B cell (primary cell): ENCODE results near the gene DKK2. TPM values are rescaled to one million over a fixed set of nuclear protein-coding genes. Genes with fewer than 3 reads are reported as not detected.

ENCODE experiments used
- ATAC-seq: fragments of 200-7000 bp; cut with Tn5 transposase; one replicate; pipeline ENCODE4 v1.10.0; 2021; ENCODE audit warnings: low read depth, mild to moderate bottlenecking, moderate number of reproducible peaks, moderate library complexity
- CTCF ChIA-PET: fragments of 350-600 bp; sonication (Branson Sonifier 250); formaldehyde crosslinking; loops from one replicate; lab custom pipeline; 2021; ENCODE audit warnings: antibody characterized with exemption, inconsistent platforms; lab: Charles Lee
- POLR2A ChIA-PET: fragments of 350-600 bp; sonication (Branson Sonifier 250); formaldehyde crosslinking; loops from one replicate; lab custom pipeline; 2021; ENCODE audit warnings: antibody characterized with exemption; lab: Charles Lee
- DNase-seq: peaks from one replicate; pipeline ENCODE4 v3.0.0; 2013
- H2AFZ ChIP-seq: 2 replicates; pipeline ENCODE4 v1.6.1; 2012; ENCODE audit warnings: mild to moderate bottlenecking, low read depth, low read length; ENCODE audit not compliant: insufficient read depth, poor library complexity, severe bottlenecking
- H3K27ac ChIP-seq, 2 donors: 1 replicate in 1 of 2; 2 replicates in 1 of 2; pipeline ENCODE4 v1.5.1; 2012 to 2013; ENCODE audit warnings: low read length in 2 of 2, mild to moderate bottlenecking in 2 of 2, moderate library complexity in 1 of 2
- H3K27me3 ChIP-seq, 4 experiments: fragments of 200-600 bp in 1 of 4; sonication (generic) in 1 of 4; replicated peaks in 1 of 4; 1 replicate in 2 of 4; 2 replicates in 2 of 4; pipeline versions ENCODE4 v1.6.1 to v1.7.0; 2013 to 2016; ENCODE audit warnings: low read length in 3 of 4, mild to moderate bottlenecking in 2 of 4, mixed read lengths in 1 of 4, moderate library complexity in 1 of 4; ENCODE audit not compliant: insufficient read depth in 4 of 4, control insufficient read depth in 3 of 4; ENCODE audit errors: control extremely low read depth in 1 of 4
- H3K36me3 ChIP-seq, 2 experiments: replicated peaks in 1 of 2; 1 replicate in 1 of 2; 2 replicates in 1 of 2; pipeline versions ENCODE4 v1.6.1 to v1.7.1; 2013; ENCODE audit warnings: low read length in 1 of 2; ENCODE audit not compliant: insufficient read depth in 2 of 2, control insufficient read depth in 1 of 2; ENCODE audit errors: control extremely low read depth in 1 of 2, extremely low read depth in 1 of 2
- H3K4me1 ChIP-seq, 2 donors: fragments of 200-600 bp in 1 of 2; sonication (generic) in 1 of 2; 1 replicate in 1 of 2; 2 replicates in 1 of 2; pipeline versions ENCODE4 v1.5.1 to v1.6.1; 2013 to 2017; ENCODE audit warnings: low read length in 2 of 2; ENCODE audit not compliant: control insufficient read depth in 2 of 2, insufficient read depth in 2 of 2
- H3K4me2 ChIP-seq: replicated peaks from 2 replicates; pipeline ENCODE3; 2012; ENCODE audit warnings: mild to moderate bottlenecking, low read depth, low read length; ENCODE audit not compliant: poor library complexity, severe bottlenecking
- H3K4me3 ChIP-seq, 5 experiments: fragments of 200-600 bp in 1 of 5; sonication (generic) in 1 of 5; 1 replicate in 3 of 5; 2 replicates in 2 of 5; pipeline versions ENCODE4 v1.5.1 to v1.7.0; 2011 to 2016; ENCODE audit warnings: low read length in 4 of 5, mild to moderate bottlenecking in 4 of 5, low read depth in 2 of 5, control low read depth in 1 of 5, moderate library complexity in 1 of 5; ENCODE audit not compliant: insufficient read depth in 1 of 5; ENCODE audit errors: control extremely low read depth in 1 of 5, extremely low read depth in 1 of 5
- H3K79me2 ChIP-seq: fragments of 200-600 bp; sonication (generic); one replicate; pipeline ENCODE4 v1.6.0; 2016; ENCODE audit warnings: low read length; ENCODE audit not compliant: control insufficient read depth, insufficient read depth
- H3K9ac ChIP-seq: fragments of 200-600 bp; sonication (generic); 2 replicates; pipeline ENCODE4 v1.6.1; 2017; ENCODE audit warnings: mild to moderate bottlenecking, low read length, moderate library complexity
- H3K9me3 ChIP-seq, 3 donors: one replicate each; pipeline versions ENCODE4 v1.6.1 to v1.7.1; 2013; ENCODE audit warnings: low read length in 2 of 3; ENCODE audit not compliant: control insufficient read depth in 2 of 3, insufficient read depth in 1 of 3; ENCODE audit errors: control extremely low read depth in 1 of 3
- H4K20me1 ChIP-seq: 2 replicates; pipeline ENCODE4 v1.6.0; 2012; ENCODE audit warnings: mild to moderate bottlenecking, low read length; ENCODE audit not compliant: insufficient read depth, control insufficient read depth, poor library complexity, severe bottlenecking
- H3K27ac Mint-ChIP-seq: one replicate; pipeline ENCODE4 v1.8.0; 2021; ENCODE audit warnings: mixed read lengths
- H3K27me3 Mint-ChIP-seq: one replicate; pipeline ENCODE4 v1.8.0; 2021; ENCODE audit warnings: mixed read lengths
- H3K4me1 Mint-ChIP-seq: one replicate; pipeline ENCODE4 v1.8.0; 2021; ENCODE audit warnings: mixed read lengths
- H3K4me3 Mint-ChIP-seq: one replicate; pipeline ENCODE4 v1.8.0; 2021; ENCODE audit warnings: mixed read lengths
- H3K9me3 Mint-ChIP-seq: one replicate; pipeline ENCODE4 v1.8.0; 2022; ENCODE audit warnings: mixed read lengths; ENCODE audit not compliant: insufficient read depth
- CTCF ChIP-seq: fragments of 200-600 bp; IDR thresholded peaks from one replicate; pipeline ENCODE4 v1.8.0; 2022; ENCODE audit warnings: antibody characterized with exemption, mild to moderate bottlenecking
- EZH2 ChIP-seq: IDR thresholded peaks from 2 replicates; pipeline ENCODE4 v1.6.1; 2012; ENCODE audit warnings: borderline replicate concordance, low read depth, mild to moderate bottlenecking, moderate library complexity, low read length; ENCODE audit not compliant: insufficient read depth, poor library complexity, severe bottlenecking
- WGBS: methylation state at CpG from one replicate; pipeline ENCODE4 v1.1.5; 2013; ENCODE audit warnings: missing lambda C conversion rate; ENCODE audit not compliant: insufficient coverage; 5-methylcytosine and 5-hydroxymethylcytosine counted together
- intact Hi-C: fragments of 100-400 bp; cut with micrococcal nuclease; formaldehyde crosslinking; loops from one replicate; pipeline ENCODE4 v1.10.0; 2022
- polyA plus RNA-seq: library from polyadenylated mRNA; depleted of rRNA; stranded (reverse); fragments of >200 nt; gene quantifications from 2 replicates; pipeline ENCODE4 v1.2.3, GENCODE V29; 2012
- total RNA-seq, 2 donors: library from RNA; stranded (reverse); fragments of 120-200 nt in 1 of 2; gene quantifications; 1 replicate in 1 of 2; 2 replicates in 1 of 2; pipeline versions ENCODE4 v1.2.3 to v1.2.4, GENCODE V29; 2013 to 2022

The DKK2 gene
- total and polyA plus RNA-seq, 2 donors (not counting 1 experiment from before 2014, with no cell fraction given): not detected

- Histone ChIP-seq H3K79me2 (no peaks in the 10 kb centered on the region), H3K9me3 (no peaks in the 10 kb centered on the region), H3K27ac (no peak overlapping the region), H3K4me3 (no peak overlapping the region), H3K4me2 (no peak overlapping the region), H3K27me3 (no peaks in the 10 kb centered on the region), H3K36me3 (no peaks in the 10 kb centered on the region), H2AFZ (no peak overlapping the region), H3K9ac (no peak overlapping the region), H3K4me1 (no peaks in the 10 kb centered on the region), H4K20me1 (no peaks in the 10 kb centered on the region)
- ChIA-PET POLR2A (no interaction called here), CTCF (no interaction called here)
- Mint-ChIP-seq H3K9me3 (no peaks in the 10 kb centered on the region), H3K27me3 (no peaks in the 10 kb centered on the region), H3K4me1 (no peaks in the 10 kb centered on the region), H3K4me3 (no peak overlapping the region), H3K27ac (no peak overlapping the region)
- intact Hi-C loops: no loop called here
- TF ChIP-seq CTCF (no peak), EZH2 (no peak)
- DNase-seq: no peak
- ATAC-seq: no peak
- WGBS: 80% methylated on average over 1 of the region's 3 CpGs
Measured at GRCh38 chr4:106985830-106986229, 50.3 kb downstream of the DKK2 start.

- Mint-ChIP-seq H3K4me3 (no peak overlapping the region), H3K27ac (no peak overlapping the region), H3K9me3 (no peaks in the 10 kb centered on the region), H3K4me1 (no peaks in the 10 kb centered on the region), H3K27me3 (no peaks in the 10 kb centered on the region)
- no peak overlapping the region for H3K27ac ChIP-seq
- CTCF ChIA-PET: no interaction called here
- H3K36me3 ChIP-seq: no peaks in the 10 kb centered on the region
- intact Hi-C loops: no loop called here
- H4K20me1 ChIP-seq: no peaks in the 10 kb centered on the region
- WGBS: no CpG with 5 or more reads among the region's 1 CpG
- H3K4me2 ChIP-seq: no peak overlapping the region
- H2AFZ ChIP-seq: no peak overlapping the region
- POLR2A ChIA-PET: no interaction called here
- no peaks in the 10 kb centered on the region for H3K4me1 ChIP-seq
- ATAC-seq (no peak), DNase-seq (no peak)
- H3K4me3 ChIP-seq: no peak overlapping the region
- H3K79me2 ChIP-seq: no peaks in the 10 kb centered on the region
- no peaks in the 10 kb centered on the region for H3K27me3 ChIP-seq
- peaks cover 0 to 7% (median 0%) of the 10 kb centered on the region in 3 donors for H3K9me3 ChIP-seq
- no peak overlapping the region for H3K9ac ChIP-seq
- no peak for TF ChIP-seq EZH2
- peak; percentile 44 for TF ChIP-seq CTCF
Measured at GRCh38 chr4:106982711-106983211, 53.4 kb downstream of the DKK2 start.
